K562 (cell line): ENCODE measurements around the gene RBM4B. TPM values are rescaled to one million over a fixed set of nuclear protein-coding genes. Genes with fewer than 3 reads are reported as not detected.

ENCODE experiments used
- ATAC-seq: fragments of 200-7000 bp; cut with Tn5 transposase; 3 replicates; pipeline ENCODE4 v1.9.1; 2020; ENCODE audit warnings: moderate library complexity
- BruUV-seq: library from RNA; stranded (reverse); fragments of 400-500 nt; replicated peaks from 2 replicates; lab custom pipeline; 2021; lab: Mats Ljungman, UMichigan
- CTCF ChIA-PET: fragments of 300-600 bp; formaldehyde crosslinking; extraction: SDS; loops from one replicate; lab custom pipeline; 2021; ENCODE audit warnings: low intra/inter-chr PET ratio; lab: Yijun Ruan, JAX
- POLR2A ChIA-PET: fragments of 300-600, 350-650 bp; sonication (Branson Sonifier 250); formaldehyde crosslinking; extraction: SDS; loops from one replicate; lab custom pipeline; 2021; ENCODE audit warnings: antibody characterized with exemption, inconsistent platforms; lab: Yijun Ruan, JAX
- DNase-seq, 4 experiments: peaks; one replicate each; pipeline versions ENCODE4 v3.0.0 to v3.0.0-alpha.2; 2011 to 2018; ENCODE audit warnings: low spot score in 3 of 4, mixed read lengths in 3 of 4; ENCODE audit errors: extremely low read depth in 1 of 4
- FAIRE-seq: peaks from 2 replicates; lab custom pipeline; 2011; peaks lifted over from hg19 to GRCh38; lab: Jason Lieb, UNC
- H2AFZ ChIP-seq: 2 replicates; pipeline ENCODE4 v1.6.0; 2011; ENCODE audit warnings: low read depth, low read length, control low read depth, inconsistent platforms
- H3K27ac ChIP-seq: fragments of 200-600 bp; 3 replicates; pipeline ENCODE4 v1.8.0; 2011; ENCODE audit warnings: low read depth, mild to moderate bottlenecking, control low read depth, inconsistent platforms, low read length, moderate library complexity, mixed read lengths; ENCODE audit errors: extremely low read depth
- H3K27me3 ChIP-seq, 2 experiments: fragments of 300-600 bp in 1 of 2; 2 replicates in 1 of 2; 3 replicates in 1 of 2; pipeline versions ENCODE4 v1.6.0 to v1.8.0; 2011; ENCODE audit warnings: inconsistent platforms in 2 of 2, low read length in 2 of 2, mild to moderate bottlenecking in 1 of 2, mixed read lengths in 1 of 2, moderate library complexity in 1 of 2; ENCODE audit not compliant: control insufficient read depth in 2 of 2, insufficient read depth in 2 of 2
- H3K36me3 ChIP-seq: fragments of 300-600 bp; 3 replicates; pipeline ENCODE4 v1.8.0; 2011; ENCODE audit warnings: mild to moderate bottlenecking, low read length, inconsistent platforms; ENCODE audit not compliant: control insufficient read depth, insufficient read depth
- H3K4me1 ChIP-seq, 2 experiments: fragments of 200-600 bp in 1 of 2; replicated peaks in 1 of 2; 2 replicates in 1 of 2; 3 replicates in 1 of 2; pipeline versions ENCODE4 v1.5.1 to v1.8.0; 2011; ENCODE audit warnings: inconsistent platforms in 2 of 2, low read length in 2 of 2, mild to moderate bottlenecking in 1 of 2, mixed read lengths in 1 of 2, moderate library complexity in 1 of 2; ENCODE audit not compliant: control insufficient read depth in 2 of 2, insufficient read depth in 2 of 2
- H3K4me2 ChIP-seq: 2 replicates; pipeline ENCODE4 v1.6.1; 2011; ENCODE audit warnings: low read length, control low read depth, inconsistent platforms, mixed read lengths; ENCODE audit not compliant: insufficient read depth
- H3K4me3 ChIP-seq: fragments of 200-600 bp; sonication (generic), shearing (Covaris generic); 2 replicates; pipeline ENCODE4 v1.5.1; 2016; ENCODE audit warnings: control low read depth, inconsistent platforms
- H3K79me2 ChIP-seq: fragments of 200-600 bp; 3 replicates; pipeline ENCODE4 v1.8.0; 2011; ENCODE audit warnings: low read length, inconsistent platforms; ENCODE audit not compliant: control insufficient read depth, insufficient read depth
- H3K9ac ChIP-seq, 2 experiments: 2 replicates each; pipeline versions ENCODE4 v1.6.0 to v1.6.1; 2011; ENCODE audit warnings: low read depth in 2 of 2, low read length in 2 of 2, control low read depth in 1 of 2, inconsistent platforms in 1 of 2, mild to moderate bottlenecking in 1 of 2, mixed read lengths in 1 of 2; ENCODE audit not compliant: insufficient read depth in 1 of 2
- H3K9me1 ChIP-seq: one replicate; pipeline ENCODE4 v1.6.0; 2011; ENCODE audit warnings: inconsistent platforms, mild to moderate bottlenecking, low read length, moderate library complexity; ENCODE audit not compliant: control insufficient read depth, insufficient read depth
- H3K9me3 ChIP-seq: replicated peaks from 2 replicates; pipeline ENCODE4 v1.5.1; 2011; ENCODE audit warnings: low read depth, low read length, inconsistent platforms; ENCODE audit not compliant: control insufficient read depth, insufficient read depth
- H4K20me1 ChIP-seq: replicated peaks from 2 replicates; pipeline ENCODE4 v1.6.1; 2011; ENCODE audit warnings: low read length, inconsistent platforms, mixed read lengths; ENCODE audit not compliant: control insufficient read depth, insufficient read depth
- CAMTA2 ChIP-seq: fragments of 250-450 bp; sonication (Bioruptor Pico); conservative IDR thresholded peaks from 2 replicates; pipeline ENCODE4 v1.5.1; 2022
- CBFA2T2 ChIP-seq: fragments of 450-650 bp; conservative IDR thresholded peaks from 2 replicates; pipeline ENCODE4 v1.6.1; 2017; ENCODE audit warnings: mild to moderate bottlenecking
- ELF2 ChIP-seq: fragments of 250-450 bp; sonication (Bioruptor Pico); IDR thresholded peaks from 2 replicates; pipeline ENCODE4 v1.5.0; 2021; ENCODE audit warnings: mild to moderate bottlenecking
- GTF2A2 ChIP-seq: IDR thresholded peaks from 2 replicates; pipeline ENCODE4 v1.6.1; 2016; ENCODE audit warnings: mild to moderate bottlenecking, missing genetic modification characterization, missing compliant biosample characterization
- HDAC3 ChIP-seq: fragments of 450-650 bp; IDR thresholded peaks from 2 replicates; pipeline ENCODE4 v1.6.1; 2018; ENCODE audit warnings: borderline replicate concordance, mild to moderate bottlenecking, moderate library complexity; ENCODE audit not compliant: partially characterized antibody
- KLF6 ChIP-seq: fragments of 250-450 bp; sonication (Bioruptor Pico); IDR thresholded peaks from 2 replicates; pipeline ENCODE4 v1.4.0; 2020; ENCODE audit warnings: mild to moderate bottlenecking, moderate library complexity, borderline replicate concordance
- NR2C1 ChIP-seq, 2 experiments: fragments of 450-650 bp; IDR thresholded peaks; 2 replicates each; pipeline ENCODE4 v1.6.1; 2017; ENCODE audit warnings: mild to moderate bottlenecking in 2 of 2, antibody characterized with exemption in 1 of 2, inconsistent platforms in 1 of 2, missing compliant biosample characterization in 1 of 2, missing genetic modification characterization in 1 of 2
- POLR2B ChIP-seq: fragments of 450-650 bp; IDR thresholded peaks from 2 replicates; pipeline ENCODE4 v1.6.1; 2018; ENCODE audit warnings: low read depth; ENCODE audit not compliant: partially characterized antibody
- RBBP5 ChIP-seq: fragments of 200-600 bp; sonication (generic); IDR thresholded peaks from 2 replicates; pipeline ENCODE4 v1.6.1; 2012; ENCODE audit warnings: borderline replicate concordance, mild to moderate bottlenecking, low read length, control low read depth, inconsistent platforms; ENCODE audit not compliant: insufficient read depth, poor library complexity, severe bottlenecking
- RFX5 ChIP-seq: IDR thresholded peaks from 2 replicates; pipeline ENCODE4 v1.6.1; 2011; ENCODE audit warnings: low read depth, mild to moderate bottlenecking, improper control_type of control experiment, low read length
- SAFB ChIP-seq: fragments of 200-400 bp; formaldehyde crosslinking; IDR thresholded peaks from 2 replicates; pipeline ENCODE4 v1.6.1; 2017; ENCODE audit warnings: low read depth, low read length, borderline replicate concordance
- SMARCC2 ChIP-seq: fragments of 450-650 bp; IDR thresholded peaks from 2 replicates; pipeline ENCODE4 v1.6.1; 2017; ENCODE audit warnings: antibody characterized with exemption, moderate library complexity, mild to moderate bottlenecking, low read depth
- ZFPM2 ChIP-seq: fragments of 250-450 bp; sonication (Bioruptor Pico); IDR thresholded peaks from 2 replicates; pipeline ENCODE4 v1.5.1; 2022; ENCODE audit warnings: mild to moderate bottlenecking
- ZNF444 ChIP-seq: fragments of 250-450 bp; sonication (Bioruptor Pico); IDR thresholded peaks from 2 replicates; pipeline ENCODE4 v1.4.0; 2020; ENCODE audit warnings: mild to moderate bottlenecking, moderate library complexity
- ZNF589 ChIP-seq: fragments of 200-800 bp; sonication (Bioruptor generic); IDR thresholded peaks from 2 replicates; pipeline ENCODE4 v1.6.1; 2016; ENCODE audit warnings: low read depth, missing genetic modification characterization, missing compliant biosample characterization
- WGBS: fragments of 100-300 bp; shearing (Covaris generic); methylation state at CpG from one replicate; pipeline ENCODE4 v1.1.6; 2016; ENCODE audit warnings: low coverage, mixed read lengths; ENCODE audit not compliant: insufficient coverage; ENCODE audit errors: missing lambda C conversion rate; 5-methylcytosine and 5-hydroxymethylcytosine counted together
- in situ Hi-C: fragments of 300-500 bp; cut with MboI; formaldehyde crosslinking; loops from 4 replicates; pipeline ENCODE4 v1.15.0; 2018; ENCODE audit warnings: inconsistent platforms, mixed read lengths
- intact Hi-C: fragments of 100-400 bp; cut with micrococcal nuclease; formaldehyde crosslinking; loops from 2 replicates; pipeline ENCODE4 v1.14.2; 2022
- polyA plus RNA-seq, 8 experiments: library from polyadenylated mRNA; depleted of rRNA in 4 of 8; stranded (reverse) in 5 of 8; unstranded in 3 of 8; fragments of >200 nt; fragmentation: Nextera tagmentation in 2 of 8; fragmentation: Illumina TruSeq in 1 of 8; extraction: Ambion mirVana in 2 of 8; extraction: Trizol in 1 of 8; gene quantifications; 2 replicates each; pipeline versions ENCODE4 v1.2.1 to v1.2.3, GENCODE V29; 2011 to 2014; ENCODE audit warnings: inconsistent platforms in 1 of 8, missing spikeins in 1 of 8
- total RNA-seq, 7 experiments: library from RNA; depleted of rRNA in 6 of 7; stranded (reverse); fragments of >200 nt in 6 of 7; fragmentation: Illumina TruSeq in 2 of 7; extraction: Trizol in 2 of 7; gene quantifications; 2 replicates each; pipeline versions ENCODE4 v1.2.1 to v1.2.3, GENCODE V29; 2011 to 2021; ENCODE audit warnings: low replicate concordance in 1 of 7
- TF ChIP-seq, protein P1 (sequence below): sonication (generic); formaldehyde crosslinking; IDR thresholded peaks from 2 replicates; pipeline ENCODE4 v1.8.0; 2022; ENCODE audit warnings: mild to moderate bottlenecking, low read depth, missing genetic modification reagents
- TF ChIP-seq, protein P2 (sequence below): sonication (generic); formaldehyde crosslinking; IDR thresholded peaks from 2 replicates; pipeline ENCODE4 v1.8.0; 2022; ENCODE audit warnings: mild to moderate bottlenecking, missing genetic modification reagents
- TF ChIP-seq, protein P3 (sequence below): fragments of 250-450 bp; sonication (Bioruptor Pico); IDR thresholded peaks from 2 replicates; pipeline ENCODE4 v1.9.0; 2021; ENCODE audit warnings: mild to moderate bottlenecking, inconsistent platforms
- TF ChIP-seq, protein P4 (sequence below): sonication (generic); formaldehyde crosslinking; IDR thresholded peaks from 2 replicates; pipeline ENCODE4 v1.9.0; 2022; ENCODE audit warnings: mild to moderate bottlenecking, missing genetic modification reagents

RBM4B gene
- total and polyA plus RNA-seq, 9 of the 15 experiments (the other 6 are each of a cell fraction or from before 2014, with no cell fraction given): 14.6 to 39.9 (median 23.3) TPM

DNA sequence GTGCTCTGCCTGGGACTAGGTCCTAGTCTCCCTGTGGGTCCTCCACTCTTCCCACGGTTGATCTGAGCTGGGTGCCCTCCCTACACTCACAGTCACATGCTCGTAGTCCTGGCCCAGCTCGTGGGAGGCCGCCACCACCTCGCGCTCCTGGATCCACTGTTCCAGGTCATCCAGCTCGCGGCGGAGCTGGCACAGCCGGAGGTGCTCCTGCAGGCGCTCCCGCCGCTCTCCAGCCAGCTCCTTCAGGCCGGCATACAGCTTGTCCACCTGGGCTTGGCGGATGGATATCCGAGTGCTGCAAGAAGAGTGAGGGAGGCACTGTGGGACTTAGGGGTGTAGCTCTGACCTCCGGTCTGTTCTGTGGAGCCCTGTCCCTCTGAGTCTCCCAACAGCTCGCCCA, 14.8 kb upstream of the RBM4B start:
- Histone ChIP-seq H3K9me3 (no peaks in the 10 kb centered on the region), H2AFZ (no peak overlapping the region), H3K36me3 (peaks cover 86% of the 10 kb centered on the region; the same call in 2 of the 3 replicates), H3K9me1 (no peaks in the 10 kb centered on the region), H3K4me2 (no peak overlapping the region), H3K79me2 (no peaks in the 10 kb centered on the region), H3K4me3 (no peak overlapping the region), H3K27me3 (no peaks in the 10 kb centered on the region), H3K27ac (no peak overlapping the region), H4K20me1 (0 out of 2 replicates have a peak, but pooled peaks cover 4% of the 10 kb centered on the region), H3K9ac (no peak overlapping the region), H3K4me1 (peaks cover 0 to 20% of the 10 kb centered on the region in 2 experiments; a peak in 2 of 5 replicates)
- CTCF ChIA-PET: interaction anchor here (0.7 to 4.4 kb wide), 2 partner anchors 142 to 191 kb away, joined by 3 to 73 read pairs; no protein-coding TSS in a partner anchor
- 91% methylated on average over 17 of the region's 18 CpGs for WGBS
- no peak for TF ChIP-seq ZNF589 (CRISPR knock-in tag)
- TF ChIP-seq CAMTA2 (CRISPR knock-in tag): no peak
- TF ChIP-seq RBBP5: no peak
- TF ChIP-seq GTF2A2 (tag): no peak
- TF ChIP-seq, protein P1, sequence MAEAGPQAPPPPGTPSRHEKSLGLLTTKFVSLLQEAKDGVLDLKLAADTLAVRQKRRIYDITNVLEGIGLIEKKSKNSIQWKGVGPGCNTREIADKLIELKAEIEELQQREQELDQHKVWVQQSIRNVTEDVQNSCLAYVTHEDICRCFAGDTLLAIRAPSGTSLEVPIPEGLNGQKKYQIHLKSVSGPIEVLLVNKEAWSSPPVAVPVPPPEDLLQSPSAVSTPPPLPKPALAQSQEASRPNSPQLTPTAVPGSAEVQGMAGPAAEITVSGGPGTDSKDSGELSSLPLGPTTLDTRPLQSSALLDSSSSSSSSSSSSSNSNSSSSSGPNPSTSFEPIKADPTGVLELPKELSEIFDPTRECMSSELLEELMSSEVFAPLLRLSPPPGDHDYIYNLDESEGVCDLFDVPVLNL: no peak
- TF ChIP-seq NR2C1 (IDR thresholded peaks at IDR 0.05): no peak
- no peak for TF ChIP-seq NR2C1 (tag; IDR thresholded peaks at IDR 0.05)
- TF ChIP-seq ZFPM2: no peak
- TF ChIP-seq, protein P2, sequence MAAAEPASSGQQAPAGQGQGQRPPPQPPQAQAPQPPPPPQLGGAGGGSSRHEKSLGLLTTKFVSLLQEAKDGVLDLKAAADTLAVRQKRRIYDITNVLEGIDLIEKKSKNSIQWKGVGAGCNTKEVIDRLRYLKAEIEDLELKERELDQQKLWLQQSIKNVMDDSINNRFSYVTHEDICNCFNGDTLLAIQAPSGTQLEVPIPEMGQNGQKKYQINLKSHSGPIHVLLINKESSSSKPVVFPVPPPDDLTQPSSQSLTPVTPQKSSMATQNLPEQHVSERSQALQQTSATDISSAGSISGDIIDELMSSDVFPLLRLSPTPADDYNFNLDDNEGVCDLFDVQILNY (CRISPR knock-in tag): no peak
- no peak for TF ChIP-seq HDAC3
- TF ChIP-seq, protein P3, sequence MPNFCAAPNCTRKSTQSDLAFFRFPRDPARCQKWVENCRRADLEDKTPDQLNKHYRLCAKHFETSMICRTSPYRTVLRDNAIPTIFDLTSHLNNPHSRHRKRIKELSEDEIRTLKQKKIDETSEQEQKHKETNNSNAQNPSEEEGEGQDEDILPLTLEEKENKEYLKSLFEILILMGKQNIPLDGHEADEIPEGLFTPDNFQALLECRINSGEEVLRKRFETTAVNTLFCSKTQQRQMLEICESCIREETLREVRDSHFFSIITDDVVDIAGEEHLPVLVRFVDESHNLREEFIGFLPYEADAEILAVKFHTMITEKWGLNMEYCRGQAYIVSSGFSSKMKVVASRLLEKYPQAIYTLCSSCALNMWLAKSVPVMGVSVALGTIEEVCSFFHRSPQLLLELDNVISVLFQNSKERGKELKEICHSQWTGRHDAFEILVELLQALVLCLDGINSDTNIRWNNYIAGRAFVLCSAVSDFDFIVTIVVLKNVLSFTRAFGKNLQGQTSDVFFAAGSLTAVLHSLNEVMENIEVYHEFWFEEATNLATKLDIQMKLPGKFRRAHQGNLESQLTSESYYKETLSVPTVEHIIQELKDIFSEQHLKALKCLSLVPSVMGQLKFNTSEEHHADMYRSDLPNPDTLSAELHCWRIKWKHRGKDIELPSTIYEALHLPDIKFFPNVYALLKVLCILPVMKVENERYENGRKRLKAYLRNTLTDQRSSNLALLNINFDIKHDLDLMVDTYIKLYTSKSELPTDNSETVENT (CRISPR knock-in tag): no peak
- no peak for TF ChIP-seq CBFA2T2
- TF ChIP-seq POLR2B: no peak
- no peak for TF ChIP-seq SMARCC2
- TF ChIP-seq, protein P4, sequence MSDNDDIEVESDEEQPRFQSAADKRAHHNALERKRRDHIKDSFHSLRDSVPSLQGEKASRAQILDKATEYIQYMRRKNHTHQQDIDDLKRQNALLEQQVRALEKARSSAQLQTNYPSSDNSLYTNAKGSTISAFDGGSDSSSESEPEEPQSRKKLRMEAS (CRISPR knock-in tag): no peak
- no peak for TF ChIP-seq KLF6 (CRISPR knock-in tag)
- no peak for TF ChIP-seq RFX5
- no peak for TF ChIP-seq ZNF444 (CRISPR knock-in tag)
- TF ChIP-seq SAFB: no peak
- no peak for TF ChIP-seq ELF2 (CRISPR knock-in tag)
- no TSS peak for BruUV-seq
- no peak for FAIRE-seq
- in situ Hi-C loops (loop anchor here (5.0 kb wide), 2 partner anchors 140 to 290 kb away; no protein-coding TSS in a partner anchor), intact Hi-C loops (no loop called here)
- POLR2A ChIA-PET: interaction anchor here (1.1 to 2.1 kb wide), 3 partner anchors 9 to 146 kb away, joined by 3 to 7 read pairs (median 5); no protein-coding TSS in a partner anchor
- no peak for DNase-seq
- no peak for ATAC-seq
